Prostate gland (tissue), 2 donors: ENCODE data around the gene GLS. TPM values are rescaled to one million over a fixed set of nuclear protein-coding genes. Genes with fewer than 3 reads are reported as not detected.

Experiments used
- DNase-seq: peaks from one replicate; pipeline ENCODE4 v3.0.0-alpha.2; 2019; ENCODE audit warnings: low spot score
- H3K27ac ChIP-seq, 2 donors: fragments of 200-600 bp; sonication (generic); 2 replicates each; pipeline ENCODE4 v1.5.1; 2017 to 2019
- H3K27me3 ChIP-seq: fragments of 200-600 bp; sonication (generic); replicated peaks from 2 replicates; pipeline ENCODE4 v1.5.1; 2019; ENCODE audit not compliant: insufficient read depth
- H3K36me3 ChIP-seq, 2 donors: fragments of 200-600 bp; sonication (generic); 1 replicate in 1 of 2; 2 replicates in 1 of 2; pipeline versions ENCODE4 v1.5.1 to v1.8.1; 2017 to 2019
- H3K4me1 ChIP-seq: fragments of 200-600 bp; sonication (generic); replicated peaks from 2 replicates; pipeline ENCODE4 v1.5.1; 2019
- H3K4me3 ChIP-seq, 2 donors: fragments of 200-600 bp; sonication (generic); 2 replicates each; pipeline ENCODE4 v1.5.1; 2017 to 2019
- H3K9me3 ChIP-seq: fragments of 200-600 bp; sonication (generic); 2 replicates; pipeline ENCODE4 v1.5.1; 2017
- POLR2A ChIP-seq: fragments of 450-650 bp; IDR thresholded peaks from one replicate; pipeline ENCODE4 v1.6.1; 2016; ENCODE audit warnings: antibody characterized with exemption, mild to moderate bottlenecking
- POLR2AphosphoS5 ChIP-seq: sonication (generic); formaldehyde crosslinking; IDR thresholded peaks from one replicate; pipeline ENCODE4 v1.6.1; 2017; ENCODE audit warnings: antibody characterized with exemption
- WGBS: methylation state at CpG from one replicate; pipeline ENCODE4 v1.1.5; 2018; 5-methylcytosine and 5-hydroxymethylcytosine counted together
- intact Hi-C: fragments of 100-400 bp; cut with DNase I; formaldehyde crosslinking; loops from one replicate; pipeline ENCODE4 v1.14.2; 2022
- total RNA-seq, 2 donors: library from RNA; depleted of rRNA; stranded (reverse); fragments of >200 nt; gene quantifications; one replicate each; pipeline ENCODE4 v1.1.0, GENCODE V29; 2016
- TF ChIP-seq, protein P1 (sequence below), 4 experiments: fragments of 200-600 bp in 2 of 4; fragments of 450-650 bp in 2 of 4; sonication (generic) in 2 of 4; IDR thresholded peaks; 1 replicate in 3 of 4; 2 replicates in 1 of 4; pipeline ENCODE4 v1.5.1; 2016 to 2019; ENCODE audit warnings: antibody characterized with exemption in 4 of 4, mild to moderate bottlenecking in 2 of 4, moderate library complexity in 2 of 4

GLS gene
- total RNA-seq, 2 donors from 2014 or later = 30.6 to 74.9 TPM

DNA sequence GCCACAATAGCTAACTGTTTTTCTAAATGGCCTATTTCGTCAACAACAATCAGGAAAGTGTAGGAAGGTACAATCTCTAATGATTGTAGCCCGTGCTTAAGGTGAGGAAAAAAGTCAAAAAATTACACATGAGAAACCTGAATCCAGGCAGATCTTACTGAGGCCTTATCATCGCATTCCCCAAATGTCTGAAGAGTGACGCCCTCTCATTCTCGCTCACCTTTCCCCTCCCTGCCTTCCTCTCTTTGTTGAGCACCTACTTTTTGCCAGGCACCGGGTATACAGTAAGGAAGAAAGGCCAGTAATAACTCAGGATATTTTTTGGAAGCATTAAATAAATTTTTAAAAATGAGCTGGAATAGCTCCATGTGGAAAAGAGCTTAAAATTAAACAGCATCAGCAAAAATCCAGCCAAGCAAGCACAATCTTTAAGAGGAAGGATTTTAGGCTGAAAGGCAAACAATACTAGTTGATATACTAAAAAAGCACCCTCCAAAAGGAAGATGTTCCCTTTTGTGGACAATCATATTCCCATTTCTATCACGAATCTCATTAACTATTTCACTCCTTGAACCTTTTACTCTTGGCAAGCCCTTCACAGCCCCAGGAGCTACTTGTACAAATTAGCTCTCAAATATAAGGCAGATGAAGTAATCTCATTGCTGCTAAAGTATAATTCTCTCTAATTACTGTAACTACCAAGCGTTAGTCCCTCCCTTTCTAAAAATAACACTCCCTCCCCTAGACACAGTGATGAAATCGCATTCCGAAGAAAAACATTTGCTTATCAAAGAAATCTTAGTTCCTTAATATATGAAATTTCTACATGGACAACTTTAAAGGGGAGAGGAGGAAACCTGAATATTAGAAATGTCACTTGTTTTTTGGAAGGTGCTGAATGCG, 93.4 kb downstream of the GLS start:
- WGBS = 76% methylated on average over 11 of the region's 11 CpGs
- no peaks in the 10 kb centered on the region for H3K9me3 ChIP-seq
- intact Hi-C loops = no loop called here
- no peak overlapping the region for H3K27ac ChIP-seq
- H3K4me1 ChIP-seq = no peaks in the 10 kb centered on the region
- TF ChIP-seq POLR2AphosphoS5 = no peak
- TF ChIP-seq, protein P1, sequence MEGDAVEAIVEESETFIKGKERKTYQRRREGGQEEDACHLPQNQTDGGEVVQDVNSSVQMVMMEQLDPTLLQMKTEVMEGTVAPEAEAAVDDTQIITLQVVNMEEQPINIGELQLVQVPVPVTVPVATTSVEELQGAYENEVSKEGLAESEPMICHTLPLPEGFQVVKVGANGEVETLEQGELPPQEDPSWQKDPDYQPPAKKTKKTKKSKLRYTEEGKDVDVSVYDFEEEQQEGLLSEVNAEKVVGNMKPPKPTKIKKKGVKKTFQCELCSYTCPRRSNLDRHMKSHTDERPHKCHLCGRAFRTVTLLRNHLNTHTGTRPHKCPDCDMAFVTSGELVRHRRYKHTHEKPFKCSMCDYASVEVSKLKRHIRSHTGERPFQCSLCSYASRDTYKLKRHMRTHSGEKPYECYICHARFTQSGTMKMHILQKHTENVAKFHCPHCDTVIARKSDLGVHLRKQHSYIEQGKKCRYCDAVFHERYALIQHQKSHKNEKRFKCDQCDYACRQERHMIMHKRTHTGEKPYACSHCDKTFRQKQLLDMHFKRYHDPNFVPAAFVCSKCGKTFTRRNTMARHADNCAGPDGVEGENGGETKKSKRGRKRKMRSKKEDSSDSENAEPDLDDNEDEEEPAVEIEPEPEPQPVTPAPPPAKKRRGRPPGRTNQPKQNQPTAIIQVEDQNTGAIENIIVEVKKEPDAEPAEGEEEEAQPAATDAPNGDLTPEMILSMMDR (IDR thresholded peaks at IDR 0.05) = no peak
- no peak for TF ChIP-seq POLR2A
- H3K27me3 ChIP-seq = no peaks in the 10 kb centered on the region
- no peak overlapping the region for H3K4me3 ChIP-seq
- peaks cover 17 to 21% of the 10 kb centered on the region in 2 donors for H3K36me3 ChIP-seq
- no peak for DNase-seq

GRCh38 chr2:190974629-190975361, 94.2 kb downstream of the GLS start:
- H3K36me3 ChIP-seq = peaks cover 12 to 17% of the 10 kb centered on the region in 2 donors
- DNase-seq = no peak
- H3K9me3 ChIP-seq = no peaks in the 10 kb centered on the region
- no peaks in the 10 kb centered on the region for H3K27me3 ChIP-seq
- TF ChIP-seq POLR2AphosphoS5 (no peak), POLR2A (no peak)
- TF ChIP-seq, protein P1 (IDR thresholded peaks at IDR 0.05) = no peak
- no peak overlapping the region for H3K27ac ChIP-seq
- H3K4me3 ChIP-seq = no peak overlapping the region
- H3K4me1 ChIP-seq = no peaks in the 10 kb centered on the region
- WGBS = 80% methylated on average over 12 of the region's 12 CpGs
- intact Hi-C loops = no loop called here

DNA sequence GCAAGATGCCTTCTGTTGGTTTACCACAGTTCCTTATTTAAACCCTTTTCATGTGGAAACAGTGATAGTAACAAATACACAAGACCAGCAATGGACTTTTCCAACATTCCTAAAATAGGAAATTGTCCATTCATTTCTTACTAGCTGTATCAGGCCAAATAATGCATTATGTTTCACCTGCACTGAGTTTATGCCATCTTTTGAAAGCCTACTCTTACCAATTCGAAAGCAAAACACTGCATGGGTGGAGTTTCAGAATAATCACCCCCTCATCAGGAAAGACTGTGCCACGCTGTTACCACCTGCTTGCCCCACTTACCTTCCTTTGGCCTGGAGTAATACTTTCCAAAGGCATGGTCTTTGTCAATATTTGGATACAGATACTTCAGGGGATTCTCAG, 95.9 kb downstream of the GLS start:
- Histone ChIP-seq H3K4me3 (no peak overlapping the region), H3K27me3 (no peaks in the 10 kb centered on the region), H3K4me1 (no peaks in the 10 kb centered on the region), H3K27ac (no peak overlapping the region), H3K36me3 (peaks cover 9 to 14% of the 10 kb centered on the region in 2 donors), H3K9me3 (no peaks in the 10 kb centered on the region)
- intact Hi-C loops = no loop called here
- WGBS = 96% methylated on average over 2 of the region's 2 CpGs
- no peak for TF ChIP-seq POLR2AphosphoS5
- TF ChIP-seq POLR2A = no peak
- TF ChIP-seq, protein P1 (IDR thresholded peaks at IDR 0.05) = no peak
- DNase-seq = no peak

- H3K36me3 ChIP-seq = peaks cover 9 to 14% of the 10 kb centered on the region in 2 donors
- no peaks in the 10 kb centered on the region for H3K4me1 ChIP-seq
- DNase-seq = no peak
- H3K9me3 ChIP-seq = no peaks in the 10 kb centered on the region
- intact Hi-C loops = no loop called here
- no peak overlapping the region for H3K27ac ChIP-seq
- TF ChIP-seq POLR2A = no peak
- TF ChIP-seq, protein P1 (IDR thresholded peaks at IDR 0.05) = no peak
- no peak for TF ChIP-seq POLR2AphosphoS5
- WGBS = 97% methylated on average over 5 of the region's 5 CpGs
- no peaks in the 10 kb centered on the region for H3K27me3 ChIP-seq
- no peak overlapping the region for H3K4me3 ChIP-seq
Measured at GRCh38 chr2:190977505-190977904, 96.9 kb downstream of the GLS start.
